Measurements from ENCODE around the gene A1BG. TPM values are rescaled to one million over a fixed set of nuclear protein-coding genes. Genes with fewer than 3 reads are reported as not detected.

A1BG gene
- total RNA-seq, 1 experiment from 2014 or later, result 1.2 TPM

DNA sequence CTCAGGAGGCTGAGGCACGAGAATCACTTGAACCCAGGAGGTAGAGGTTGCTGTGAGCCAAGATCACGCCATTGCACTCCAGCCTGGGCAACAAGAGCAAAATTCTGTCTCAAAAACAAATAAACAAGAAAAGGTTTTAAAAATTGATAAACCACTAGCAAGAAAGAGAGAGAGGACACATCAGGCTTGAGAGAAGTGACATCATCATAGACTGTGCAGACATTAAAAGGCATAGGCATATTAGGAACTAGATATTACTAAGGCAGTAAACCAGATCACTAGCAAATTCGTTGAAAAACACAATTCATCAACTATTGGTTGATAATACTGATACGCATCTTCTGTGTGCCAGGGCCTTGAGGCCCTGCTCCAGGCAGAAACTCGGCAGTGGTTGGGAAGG, 7.7 kb downstream of the A1BG start:
- Histone ChIP-seq H3K9me3 (ENCODE audit: control insufficient read depth in 1 of 2, insufficient read depth in 1 of 2, low read depth in 1 of 2, low read length in 2 of 2) (no peaks in the 10 kb centered on the region), H3K4me1 (ENCODE audit: control insufficient read depth in 1 of 2, insufficient read depth in 2 of 2, low read length in 2 of 2) (no peaks in the 10 kb centered on the region), H3K79me2 (ENCODE audit: insufficient read depth, low read length) (no peaks in the 10 kb centered on the region), H2AFZ (ENCODE audit: low read depth, low read length, poor library complexity, severe bottlenecking) (no peak overlapping the region), H3K9ac (ENCODE audit: low read length) (no peak overlapping the region), H4K20me1 (ENCODE audit: insufficient read depth) (no peaks in the 10 kb centered on the region), H3K4me3 (replicated peaks in 1 of 2; ENCODE audit: low read depth in 1 of 2, low read length in 2 of 2) (no peak overlapping the region), H3K36me3 (ENCODE audit: control insufficient read depth in 1 of 2, insufficient read depth in 2 of 2, low read length in 2 of 2) (no peaks in the 10 kb centered on the region), H3K4me2 (ENCODE audit: low read length) (no peak overlapping the region), H3K27me3 (ENCODE audit: insufficient read depth, low read length) (no peaks in the 10 kb centered on the region), H3K27ac (ENCODE audit: low read depth, low read length) (no peak overlapping the region), H3K9me2 (ENCODE audit: insufficient read depth) (no peaks in the 10 kb centered on the region)
- POLR2A ChIA-PET, result interaction anchor here (0.8 to 0.9 kb wide), 2 partner anchors 15 to 17 kb away, joined by 3 to 4 read pairs; partner anchors contain the start of gene ZNF497
- no peak for ATAC-seq
- TF ChIP-seq, protein P1, sequence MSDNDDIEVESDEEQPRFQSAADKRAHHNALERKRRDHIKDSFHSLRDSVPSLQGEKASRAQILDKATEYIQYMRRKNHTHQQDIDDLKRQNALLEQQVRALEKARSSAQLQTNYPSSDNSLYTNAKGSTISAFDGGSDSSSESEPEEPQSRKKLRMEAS (IDR thresholded peaks at IDR 0.05), result no peak
- TF ChIP-seq ZNF274 (IDR thresholded peaks at IDR 0.05; ENCODE audit: low read depth, low read length) (no peak), EGR1 (IDR thresholded peaks at IDR 0.05; ENCODE audit: low read depth) (no peak), TCF7L2 (IDR thresholded peaks at IDR 0.05; ENCODE audit: borderline replicate concordance, extremely low read depth, insufficient read depth, insufficient read length) (no peak), EZH2phosphoT487 (IDR thresholded peaks at IDR 0.05; ENCODE audit: borderline replicate concordance) (no peak)
- TF ChIP-seq, protein P2, sequence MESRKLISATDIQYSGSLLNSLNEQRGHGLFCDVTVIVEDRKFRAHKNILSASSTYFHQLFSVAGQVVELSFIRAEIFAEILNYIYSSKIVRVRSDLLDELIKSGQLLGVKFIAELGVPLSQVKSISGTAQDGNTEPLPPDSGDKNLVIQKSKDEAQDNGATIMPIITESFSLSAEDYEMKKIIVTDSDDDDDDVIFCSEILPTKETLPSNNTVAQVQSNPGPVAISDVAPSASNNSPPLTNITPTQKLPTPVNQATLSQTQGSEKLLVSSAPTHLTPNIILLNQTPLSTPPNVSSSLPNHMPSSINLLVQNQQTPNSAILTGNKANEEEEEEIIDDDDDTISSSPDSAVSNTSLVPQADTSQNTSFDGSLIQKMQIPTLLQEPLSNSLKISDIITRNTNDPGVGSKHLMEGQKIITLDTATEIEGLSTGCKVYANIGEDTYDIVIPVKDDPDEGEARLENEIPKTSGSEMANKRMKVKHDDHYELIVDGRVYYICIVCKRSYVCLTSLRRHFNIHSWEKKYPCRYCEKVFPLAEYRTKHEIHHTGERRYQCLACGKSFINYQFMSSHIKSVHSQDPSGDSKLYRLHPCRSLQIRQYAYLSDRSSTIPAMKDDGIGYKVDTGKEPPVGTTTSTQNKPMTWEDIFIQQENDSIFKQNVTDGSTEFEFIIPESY (IDR thresholded peaks at IDR 0.05; ENCODE audit: extremely low read depth, insufficient replicate concordance, low read length), result no peak
- TF ChIP-seq, protein P3, sequence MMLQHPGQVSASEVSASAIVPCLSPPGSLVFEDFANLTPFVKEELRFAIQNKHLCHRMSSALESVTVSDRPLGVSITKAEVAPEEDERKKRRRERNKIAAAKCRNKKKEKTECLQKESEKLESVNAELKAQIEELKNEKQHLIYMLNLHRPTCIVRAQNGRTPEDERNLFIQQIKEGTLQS (IDR thresholded peaks at IDR 0.05), result no peak
- BruUV-seq (replicated peaks), result no TSS peak
- no peak for DNase-seq (ENCODE audit: low read depth, low spot score)
- CTCF ChIA-PET, result no interaction called here
- RAD21 ChIA-PET (ENCODE audit: low non-redundant PET in 1 of 2, low total read pairs in 2 of 2, uncharacterized antibody in 2 of 2, unreplicated experiment in 2 of 2), result no interaction called here
- intact Hi-C loops (cut with micrococcal nuclease), result no loop called here
